Measurements from ENCODE around the gene LAMC2.
A peak's percentile ranks its signal among the peaks of the same experiment; 100 is the strongest.
"Not testable (repeated sequence)": the region's sequence is repeated elsewhere in the genome, so short reads cannot be mapped to it uniquely, and the experiment has no call there.

Gene LAMC2

DNA sequence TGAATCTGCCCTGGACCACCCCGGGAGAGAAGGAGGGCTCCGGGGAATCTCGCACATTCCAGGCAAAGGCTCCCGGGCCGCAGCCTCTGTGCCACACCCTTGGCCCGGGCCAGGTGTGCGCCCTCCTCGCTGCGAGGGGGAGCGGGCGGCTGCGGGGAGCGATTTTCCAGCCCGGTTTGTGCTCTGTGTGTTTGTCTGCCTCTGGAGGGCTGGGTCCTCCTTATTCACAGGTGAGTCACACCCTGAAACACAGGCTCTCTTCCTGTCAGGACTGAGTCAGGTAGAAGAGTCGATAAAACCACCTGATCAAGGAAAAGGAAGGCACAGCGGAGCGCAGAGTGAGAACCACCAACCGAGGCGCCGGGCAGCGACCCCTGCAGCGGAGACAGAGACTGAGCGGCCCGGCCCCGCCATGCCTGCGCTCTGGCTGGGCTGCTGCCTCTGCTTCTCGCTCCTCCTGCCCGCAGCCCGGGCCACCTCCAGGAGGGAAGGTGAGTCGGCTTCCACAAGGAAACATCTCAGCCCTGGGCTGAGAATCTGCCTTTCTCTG, at the start of gene LAMC2:
TSS of gene LAMC2 (plus strand) at position 324 of the 550 bp plus-strand sequence. CDS start at position 413, 89 bp downstream.
- DNase-seq = peak; percentile 63

DNA sequence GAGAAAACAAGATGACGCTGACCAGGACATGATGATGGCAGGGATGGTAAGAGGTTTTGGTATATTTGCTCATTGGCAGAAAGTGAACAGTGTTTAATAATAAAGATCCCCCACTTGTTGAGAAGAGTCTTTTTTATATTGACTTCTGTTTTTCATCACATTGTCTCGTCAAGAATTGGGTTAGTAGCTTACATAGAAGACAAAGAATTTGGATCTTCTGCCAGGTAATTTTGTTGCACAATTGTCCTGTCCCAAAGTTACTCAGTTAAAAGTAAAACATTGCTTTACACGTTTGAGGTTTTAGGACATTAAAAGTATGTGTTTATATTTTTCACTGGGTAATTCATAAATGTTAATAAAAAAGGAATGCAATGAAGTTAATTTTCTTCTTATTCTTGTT, 48.3 kb upstream of the LAMC2 start:
- DNase-seq = no peak

DNA sequence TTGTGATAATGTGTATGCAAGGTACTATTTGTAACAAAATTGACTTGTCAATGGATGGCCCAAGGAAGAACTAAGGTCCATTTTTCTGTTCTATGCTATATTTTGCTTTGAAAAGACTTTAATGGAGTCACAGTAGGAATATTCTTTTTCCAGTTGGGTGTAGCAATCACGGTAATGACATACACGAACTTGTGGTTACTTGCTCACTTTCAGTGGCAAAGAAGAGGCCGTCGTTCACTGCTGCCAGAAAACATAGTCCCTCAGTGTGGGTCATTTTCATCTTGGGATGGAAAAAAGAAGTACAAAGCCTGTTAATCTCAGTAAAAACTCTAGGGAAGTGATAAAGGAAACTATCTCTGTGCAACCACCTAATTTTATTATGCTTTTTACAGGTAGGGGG, 47.8 kb upstream of the LAMC2 start:
- no peak for DNase-seq

DNA sequence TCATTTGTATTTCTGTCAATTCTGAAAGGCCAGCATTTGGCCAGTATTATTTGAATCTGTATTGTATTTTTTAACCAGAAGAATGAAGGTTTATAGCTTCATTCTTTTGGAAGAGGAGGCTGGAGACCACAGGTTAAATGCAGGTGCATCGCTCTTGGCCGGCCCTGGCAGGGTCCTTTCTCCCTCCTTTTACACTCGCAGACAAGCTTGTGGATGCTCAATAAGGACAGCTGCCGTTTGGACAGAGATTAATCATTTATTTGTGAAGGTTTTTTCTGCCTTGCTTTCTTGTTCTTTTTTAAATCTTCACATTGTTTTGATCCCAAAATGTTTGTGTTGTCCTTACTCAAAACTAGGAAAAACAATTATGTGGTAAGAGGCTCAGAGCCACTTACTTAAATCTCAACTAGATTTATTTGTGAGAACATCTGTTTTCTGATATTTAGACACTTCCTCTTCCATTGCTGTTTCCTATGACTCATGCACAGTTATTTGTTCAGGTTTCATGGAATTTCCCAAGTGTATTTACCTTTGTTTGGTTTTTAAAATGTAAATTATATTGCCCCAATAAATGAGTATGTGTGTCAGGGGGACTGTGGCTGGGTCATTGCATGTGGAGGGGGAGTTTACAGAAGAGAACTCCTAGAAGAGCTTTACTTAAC, 46.7 kb upstream of the LAMC2 start:
- no peak for DNase-seq

DNA sequence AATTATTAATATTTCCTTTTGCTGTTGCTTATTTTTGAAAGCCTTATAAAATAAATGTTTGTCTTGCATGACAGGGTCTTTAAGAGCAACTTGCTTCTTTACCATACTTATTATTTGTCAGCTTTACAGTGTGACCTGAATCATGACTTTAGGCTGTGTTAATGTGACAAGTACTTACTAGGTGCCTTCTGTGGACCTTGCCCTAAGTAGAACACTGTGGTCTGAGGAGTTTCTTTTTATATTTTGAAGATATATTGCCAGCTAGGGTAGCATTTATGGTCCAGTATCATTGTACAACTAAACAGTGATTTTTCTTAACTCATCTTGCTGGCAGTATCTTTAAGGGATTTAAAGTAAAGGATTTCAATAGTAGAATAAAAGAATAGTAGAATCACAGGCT, 45.4 kb upstream of the LAMC2 start:
- DNase-seq = no peak

DNA sequence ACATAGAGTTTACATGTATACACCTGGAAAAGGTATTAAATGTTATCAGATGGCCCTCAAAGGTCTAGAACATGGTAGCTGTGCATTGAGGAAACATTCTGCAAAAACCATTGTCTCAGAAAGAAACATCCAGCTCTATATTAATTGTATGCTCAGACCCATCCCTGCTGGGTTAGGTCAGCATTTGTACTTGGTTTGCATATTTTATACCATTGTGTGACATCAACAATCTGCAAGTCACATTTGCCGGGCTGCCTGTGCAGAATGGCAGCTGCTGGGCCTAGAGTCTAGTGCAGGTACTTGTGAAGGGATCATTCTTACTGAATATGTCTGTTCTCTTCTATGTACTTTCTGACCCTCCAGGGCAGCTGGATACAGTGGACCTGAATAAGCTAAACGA, 43.9 kb upstream of the LAMC2 start:
- no peak for DNase-seq

DNA sequence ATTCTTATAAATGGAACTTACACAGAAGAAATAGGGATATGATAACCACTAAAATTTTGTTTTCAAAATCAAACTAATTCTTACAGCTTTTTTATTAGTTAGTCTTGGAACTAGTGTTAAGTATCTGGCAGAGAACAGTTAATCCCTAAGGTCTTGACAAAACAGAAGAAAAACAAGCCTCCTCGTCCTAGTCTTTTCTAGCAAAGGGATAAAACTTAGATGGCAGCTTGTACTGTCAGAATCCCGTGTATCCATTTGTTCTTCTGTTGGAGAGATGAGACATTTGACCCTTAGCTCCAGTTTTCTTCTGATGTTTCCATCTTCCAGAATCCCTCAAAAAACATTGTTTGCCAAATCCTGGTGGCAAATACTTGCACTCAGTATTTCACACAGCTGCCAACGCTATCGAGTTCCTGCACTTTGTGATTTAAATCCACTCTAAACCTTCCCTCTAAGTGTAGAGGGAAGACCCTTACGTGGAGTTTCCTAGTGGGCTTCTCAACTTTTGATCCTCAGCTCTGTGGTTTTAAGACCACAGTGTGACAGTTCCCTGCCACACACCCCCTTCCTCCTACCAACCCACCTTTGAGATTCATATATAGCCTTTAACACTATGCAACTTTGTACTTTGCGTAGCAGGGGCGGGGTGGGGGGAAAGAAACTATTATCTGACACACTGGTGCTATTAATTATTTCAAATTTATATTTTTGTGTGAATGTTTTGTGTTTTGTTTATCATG, 42.3 kb upstream of the LAMC2 start:
- DNase-seq = no peak

DNA sequence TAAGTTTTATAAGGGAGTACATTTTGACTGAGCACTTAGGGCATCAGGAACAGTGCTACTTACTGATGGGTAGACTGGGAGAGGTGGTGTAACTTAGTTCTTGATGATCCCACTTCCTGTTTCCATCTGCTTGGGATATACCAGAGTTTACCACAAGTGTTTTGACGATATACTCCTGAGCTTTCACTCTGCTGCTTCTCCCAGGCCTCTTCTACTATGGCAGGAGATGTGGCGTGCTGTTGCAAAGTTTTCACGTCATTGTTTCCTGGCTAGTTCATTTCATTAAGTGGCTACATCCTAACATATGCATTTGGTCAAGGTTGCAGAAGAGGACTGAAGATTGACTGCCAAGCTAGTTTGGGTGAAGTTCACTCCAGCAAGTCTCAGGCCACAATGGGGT, 41.3 kb upstream of the LAMC2 start:
- no peak for DNase-seq

DNA sequence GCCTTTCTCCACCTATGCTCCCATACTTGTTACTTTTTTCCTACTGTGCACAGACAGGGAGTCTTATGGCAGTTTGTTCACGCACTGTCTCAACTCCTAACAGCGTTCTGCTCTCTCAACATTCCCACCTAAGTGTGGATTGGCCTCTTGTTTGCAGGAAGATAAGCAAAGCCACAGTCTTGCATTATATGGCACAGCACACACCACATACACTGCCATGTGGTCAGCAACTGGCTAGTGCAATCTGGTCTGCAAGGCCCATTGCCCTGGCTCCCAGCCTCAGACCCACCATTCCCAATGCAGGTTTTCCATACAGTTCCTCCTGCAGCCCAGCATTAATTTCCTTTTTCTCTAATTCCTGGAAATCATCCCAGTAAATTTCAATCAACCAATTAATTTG, 38.3 kb upstream of the LAMC2 start:
- DNase-seq = no peak

DNA sequence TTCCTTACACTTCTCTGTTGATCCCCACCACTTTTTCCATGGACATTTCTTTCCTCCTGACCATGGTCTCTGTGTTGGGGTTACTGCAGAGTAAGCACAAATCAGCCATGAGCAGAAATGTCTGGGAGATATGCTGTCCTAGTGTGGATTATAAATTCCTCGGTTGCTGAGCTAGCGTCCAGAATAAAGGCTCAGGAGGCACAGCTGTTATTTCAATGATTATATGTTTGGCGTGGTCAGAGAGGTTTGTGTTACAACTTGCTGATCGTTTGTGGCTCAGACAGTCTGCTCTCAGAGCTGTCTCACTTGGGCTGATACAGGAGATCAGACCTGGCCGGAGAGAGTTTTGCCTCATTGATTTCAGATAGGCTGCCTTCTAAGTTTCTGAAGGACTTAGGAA, 37.5 kb upstream of the LAMC2 start:
- DNase-seq = no peak

DNA sequence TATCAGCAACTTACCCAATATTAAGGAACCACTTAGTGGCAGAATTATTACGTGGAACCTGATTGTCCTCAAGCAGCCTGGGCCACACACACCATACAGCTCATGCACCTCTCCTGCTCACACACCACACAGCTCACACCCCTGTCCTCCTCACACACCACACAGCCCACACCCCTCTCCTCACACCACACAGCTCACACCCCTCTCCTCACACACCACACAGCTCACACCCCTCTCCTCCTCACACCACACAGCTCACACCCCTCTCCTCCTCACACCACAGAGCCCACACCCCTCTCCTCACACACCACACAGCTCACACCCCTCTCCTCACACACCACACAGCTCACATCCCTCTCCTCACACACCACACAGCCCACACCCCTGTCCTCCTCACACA, 36.8 kb upstream of the LAMC2 start:
- no peak for DNase-seq

DNA sequence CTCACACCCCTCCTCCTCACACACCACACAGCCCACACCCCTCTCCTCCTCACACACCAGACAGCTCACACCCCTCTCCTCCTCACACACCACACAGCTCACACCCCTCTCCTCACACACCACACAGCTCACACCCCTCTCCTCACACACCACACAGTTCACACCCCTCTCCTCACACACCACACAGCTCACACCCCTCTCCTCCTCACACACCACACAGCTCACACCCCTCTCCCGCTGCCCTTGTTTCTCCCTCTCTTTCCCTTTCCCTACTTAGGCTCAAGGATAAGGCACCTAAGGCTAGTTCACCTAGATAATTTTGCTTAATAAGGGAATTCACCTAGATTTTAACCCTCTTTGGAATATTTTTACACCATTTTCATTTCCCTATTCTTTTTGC, 36.0 kb upstream of the LAMC2 start:
- not testable (repeated sequence) for DNase-seq

DNA sequence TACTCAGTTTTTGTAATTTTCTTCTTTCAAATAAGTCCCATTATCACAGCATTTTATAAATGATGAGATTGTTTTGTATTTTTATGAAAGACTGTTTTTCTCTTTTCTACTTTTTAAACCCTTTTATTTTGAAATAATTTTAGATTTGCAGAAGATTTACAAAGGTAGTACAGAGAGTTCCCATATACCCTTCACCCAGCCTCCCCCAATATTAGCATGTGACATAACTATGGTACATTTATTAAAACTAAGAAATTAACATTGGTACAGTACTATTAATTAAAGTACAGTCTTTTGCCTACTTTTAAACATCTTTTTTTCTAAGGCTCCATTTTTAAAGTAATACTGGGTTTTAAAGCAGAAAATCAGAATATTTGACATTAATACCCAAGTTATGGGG, 35.6 kb upstream of the LAMC2 start:
- no peak for DNase-seq

DNA sequence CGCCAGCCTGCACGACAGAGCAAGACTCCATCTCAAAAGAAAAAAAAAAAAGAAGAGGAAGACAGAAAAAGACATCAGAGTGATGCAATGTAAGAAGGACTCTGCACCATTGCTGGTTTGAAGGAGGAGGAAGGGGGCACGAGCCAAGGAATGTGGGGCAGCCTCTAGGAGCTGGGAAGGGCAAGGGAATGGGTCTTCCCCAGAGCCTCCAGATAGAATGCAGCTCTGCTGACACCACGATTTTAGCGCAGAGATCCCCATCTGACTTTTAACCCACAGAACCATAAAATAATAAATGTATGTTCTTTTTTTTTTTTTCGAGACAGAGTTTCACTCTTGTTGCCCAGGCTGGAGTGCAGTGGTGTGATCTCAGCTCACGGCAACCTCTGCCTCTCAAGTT, 33.9 kb upstream of the LAMC2 start:
- no peak for DNase-seq

DNA sequence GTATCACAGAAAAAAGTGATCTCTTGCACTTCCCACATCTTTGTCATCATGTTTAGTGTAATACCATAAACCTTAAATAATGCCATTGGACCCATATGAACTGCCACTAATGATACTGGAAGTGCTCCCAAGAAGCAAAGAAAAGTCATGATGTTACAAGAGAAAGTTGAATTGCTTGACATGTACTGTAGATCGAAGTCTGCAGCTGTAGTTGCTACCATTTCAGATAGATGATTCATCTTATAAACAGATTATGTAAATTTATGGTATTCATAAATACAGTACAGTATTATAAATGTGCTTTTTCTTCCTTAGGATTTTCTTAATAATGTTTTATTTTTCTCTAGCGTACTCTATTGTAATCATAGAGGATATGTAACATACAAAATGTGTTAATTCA, 30.1 kb upstream of the LAMC2 start:
- DNase-seq = no peak

DNA sequence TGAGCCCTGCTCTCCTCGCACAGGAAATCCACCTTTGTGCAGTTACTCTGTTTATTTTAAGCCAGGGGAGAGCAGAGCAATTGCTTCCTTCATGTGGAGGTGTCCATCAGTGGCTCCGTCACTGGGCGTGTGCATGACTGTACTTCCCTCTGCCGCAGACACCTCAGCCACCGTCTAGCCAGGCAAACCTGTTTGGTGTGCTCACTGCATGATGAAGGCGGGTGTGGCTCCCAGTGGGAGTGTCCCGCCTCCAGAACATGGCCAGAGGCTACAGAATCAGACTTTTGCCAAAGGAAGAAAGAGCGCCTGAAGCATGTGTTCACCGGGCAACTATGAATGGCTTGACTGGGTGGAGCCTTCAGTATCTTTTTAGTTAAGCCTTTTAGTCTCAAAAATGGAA, 26.1 kb upstream of the LAMC2 start:
- DNase-seq = no peak

DNA sequence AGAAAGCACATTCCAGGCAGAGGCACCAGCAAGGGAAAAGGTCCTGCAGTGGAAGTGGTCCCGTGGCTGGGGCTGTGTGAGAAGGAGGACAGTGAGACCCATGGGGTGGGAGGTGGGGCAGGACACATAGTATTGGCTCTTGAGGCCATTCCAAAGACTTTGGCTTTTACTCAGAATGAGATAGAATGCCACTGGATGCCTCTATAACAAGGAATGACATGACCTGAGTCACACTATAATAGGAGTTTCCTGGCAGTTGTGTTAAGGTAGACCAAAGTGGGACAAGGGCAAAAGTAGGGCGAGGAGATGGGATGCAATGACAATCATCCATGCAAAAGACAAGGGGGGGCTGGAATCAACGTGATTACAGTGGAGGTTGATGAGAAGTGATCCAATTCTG, 24.7 kb upstream of the LAMC2 start:
- DNase-seq = no peak

DNA sequence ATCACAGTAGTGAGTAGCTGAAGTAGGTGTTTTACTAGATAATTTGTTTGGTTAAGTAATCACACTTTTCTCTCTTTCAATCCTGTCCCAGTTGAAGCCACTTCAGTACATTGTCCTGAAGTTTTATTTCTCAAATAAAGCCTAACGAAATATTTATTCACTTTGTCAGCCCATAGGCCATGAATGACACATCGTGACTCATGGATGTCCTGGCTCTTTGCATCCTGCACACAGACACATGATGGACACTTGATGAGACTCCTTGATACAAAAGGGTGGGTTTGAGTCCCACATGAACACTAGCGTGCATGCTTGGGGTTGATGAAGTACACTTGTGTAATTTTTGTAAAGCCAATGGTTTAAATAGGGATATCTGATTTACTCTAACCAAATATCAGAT, 22.7 kb upstream of the LAMC2 start:
- no peak for DNase-seq

DNA sequence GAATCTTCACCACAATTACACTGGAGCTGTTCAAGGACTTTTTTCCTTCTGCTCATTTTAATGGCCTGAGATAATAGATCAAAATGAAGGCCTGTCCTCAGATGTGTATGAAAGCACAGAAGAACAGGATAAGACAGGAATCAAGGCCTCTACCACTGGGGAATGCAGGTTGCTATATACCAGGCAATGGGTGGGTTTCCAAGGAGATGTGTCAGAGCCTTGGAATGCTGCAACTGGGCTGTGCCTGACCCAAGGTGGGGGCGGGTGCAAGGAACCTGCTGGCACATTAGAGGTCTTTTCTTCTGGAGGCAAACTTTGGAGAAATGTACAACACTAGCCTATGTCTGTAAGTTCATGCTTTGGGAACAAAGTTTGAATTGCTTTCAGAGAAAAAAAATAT, 21.7 kb upstream of the LAMC2 start:
- DNase-seq = no peak

DNA sequence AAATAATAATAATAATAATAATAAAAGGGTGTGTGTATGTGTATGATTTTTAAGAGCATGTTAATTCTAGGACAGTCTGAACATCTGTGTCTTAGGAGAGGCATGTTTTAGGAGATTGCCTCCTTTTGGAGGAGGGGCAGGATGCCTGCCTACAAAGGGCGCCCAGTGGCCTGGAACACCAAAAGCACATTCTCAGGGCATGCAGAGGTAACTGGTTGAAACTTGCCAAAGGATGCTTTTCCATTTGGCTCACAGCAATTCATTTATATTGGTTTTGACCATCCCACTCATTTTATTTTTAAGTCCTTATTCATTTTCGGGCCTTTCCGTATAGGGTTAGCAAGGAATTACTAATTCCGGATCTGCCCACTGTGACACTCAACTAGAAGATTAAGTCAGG, 21.1 kb upstream of the LAMC2 start:
- DNase-seq = no peak

DNA sequence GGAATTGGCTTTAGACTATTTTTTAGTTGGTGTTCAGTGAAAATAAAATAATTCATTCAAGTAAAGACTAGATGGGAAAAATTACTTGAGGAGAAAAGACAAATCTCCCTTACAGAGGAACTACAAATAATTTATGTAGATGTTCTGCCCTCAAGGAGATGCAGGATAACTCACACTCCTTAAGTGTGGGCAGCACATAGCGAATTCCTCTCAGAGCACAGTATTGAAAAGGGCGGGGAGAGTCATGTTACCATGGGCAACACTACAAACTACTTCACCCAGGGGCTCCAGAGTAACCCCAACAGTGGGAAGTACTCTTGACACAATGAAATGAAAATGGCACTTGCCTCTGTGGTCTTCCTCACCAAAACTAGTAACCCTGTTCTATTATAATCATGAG, 20.6 kb upstream of the LAMC2 start:
- no peak for DNase-seq

DNA sequence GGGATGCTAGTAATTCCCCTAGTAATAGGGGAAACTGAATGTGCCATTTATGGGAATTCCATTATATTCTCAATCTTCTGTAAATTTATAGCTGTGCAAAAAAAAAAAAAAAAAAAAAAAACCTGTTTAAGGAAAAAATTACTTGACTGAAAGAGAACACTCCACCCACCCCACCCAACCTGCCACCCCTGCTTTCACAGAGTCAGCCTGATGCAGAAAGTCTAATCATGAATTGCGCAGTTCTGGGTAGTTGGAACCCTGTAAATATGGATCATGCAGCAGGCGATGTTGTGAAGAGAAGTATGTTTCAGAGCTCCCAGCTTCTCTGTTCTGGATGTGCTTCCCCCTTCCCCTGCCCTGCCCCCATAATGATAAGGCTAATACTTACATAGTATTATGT, 19.6 kb upstream of the LAMC2 start:
- no peak for DNase-seq

DNA sequence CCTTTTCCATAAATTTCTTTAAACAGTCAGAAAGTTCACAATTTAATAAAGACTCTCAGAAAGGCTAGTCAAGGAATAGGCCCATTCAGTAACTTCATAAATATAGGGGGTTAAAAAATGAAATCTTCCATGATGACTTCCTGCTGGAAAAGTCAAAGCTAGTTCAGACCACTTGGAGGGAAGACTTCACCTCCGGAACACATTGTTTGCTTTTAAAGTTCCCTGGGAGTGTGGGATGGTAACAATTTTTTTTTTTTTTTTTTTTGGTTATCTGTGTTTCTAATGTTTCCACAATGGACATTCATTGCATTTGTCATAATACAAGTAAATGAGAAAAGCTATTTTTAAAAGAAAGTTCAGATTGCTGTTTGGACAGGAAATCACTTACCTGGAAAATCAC, 18.4 kb upstream of the LAMC2 start:
- DNase-seq = no peak

DNA sequence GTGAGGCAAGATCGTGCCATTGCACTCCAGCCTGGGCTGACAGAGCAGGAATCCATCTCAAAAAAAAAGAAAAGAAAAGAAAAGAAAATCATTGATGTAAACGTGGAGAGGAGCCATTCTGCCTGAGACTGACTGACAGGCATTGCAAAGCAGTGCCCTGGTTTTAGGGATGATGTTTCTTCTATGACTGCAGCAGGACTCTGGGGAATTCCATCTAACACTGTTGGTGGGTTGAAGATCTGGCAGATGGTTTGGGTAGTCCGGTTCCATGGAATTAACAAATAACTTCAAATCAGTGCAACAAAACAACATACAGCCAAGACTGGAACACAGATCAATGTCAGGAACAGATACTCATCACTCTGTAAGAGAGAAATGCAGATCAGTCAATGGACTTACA, 17.8 kb upstream of the LAMC2 start:
- no peak for DNase-seq

DNA sequence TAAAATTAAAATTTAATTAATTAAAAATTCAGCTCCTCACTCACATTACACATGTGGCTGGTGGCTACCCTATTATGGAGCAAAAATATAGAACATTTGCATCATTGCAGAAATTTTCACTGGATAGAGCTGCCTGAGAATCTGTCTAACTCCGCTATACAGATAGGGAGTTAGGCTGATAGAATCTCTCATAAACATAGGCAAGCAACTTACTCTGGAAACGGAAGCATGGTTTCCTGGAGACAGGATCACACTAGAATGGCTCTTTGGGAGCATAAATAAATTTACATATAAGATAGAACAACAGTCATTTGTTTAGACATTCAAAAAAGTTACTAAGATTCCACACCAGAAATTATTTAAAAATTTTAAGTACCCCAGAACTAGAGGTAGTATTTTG, 12.2 kb upstream of the LAMC2 start:
- no peak for DNase-seq

Measured in activated CD4-positive, alpha-beta T cell treated with anti-CD3 and anti-CD28 coated beads for 48 hours (primary cell).